WTC11 (cell line): ENCODE measurements around the gene TPT1. TPM values are rescaled to one million over a fixed set of nuclear protein-coding genes. Genes with fewer than 3 reads are reported as not detected.
"Not testable (repeated sequence)": the region's sequence is repeated elsewhere in the genome, so short reads cannot be mapped to it uniquely, and the experiment has no call there.

Source experiments
- ATAC-seq: fragments of 200-7000 bp; cut with Tn5 transposase; 2 replicates; pipeline ENCODE4 v1.10.0; 2021; ENCODE audit warnings: mild to moderate bottlenecking, moderate library complexity
- CTCF ChIA-PET: fragments of 300-600 bp; sonication (Branson Sonifier 250); formaldehyde crosslinking; loops from one replicate; lab custom pipeline; 2021; ENCODE audit warnings: antibody characterized with exemption; lab: Charles Lee
- POLR2A ChIA-PET: fragments of 350-600 bp; sonication (Branson Sonifier 250); formaldehyde crosslinking; loops from one replicate; lab custom pipeline; 2021; ENCODE audit warnings: antibody characterized with exemption; lab: Charles Lee
- DNase-seq: peaks from one replicate; pipeline ENCODE4 v3.0.0; 2021; ENCODE audit warnings: low spot score
- H3K27ac Mint-ChIP-seq: 2 replicates; pipeline ENCODE4 v1.8.0; 2021; ENCODE audit warnings: mixed read lengths
- H3K27me3 Mint-ChIP-seq: 2 replicates; pipeline ENCODE4 v1.8.0; 2021; ENCODE audit warnings: low read depth, mild to moderate bottlenecking, moderate library complexity, mixed read lengths
- H3K36me3 Mint-ChIP-seq: 2 replicates; pipeline ENCODE4 v1.8.0; 2021; ENCODE audit warnings: mixed read lengths
- H3K4me1 Mint-ChIP-seq: 2 replicates; pipeline ENCODE4 v1.8.0; 2022; ENCODE audit warnings: mixed read lengths
- H3K4me3 Mint-ChIP-seq: 2 replicates; pipeline ENCODE4 v1.8.0; 2021; ENCODE audit warnings: mild to moderate bottlenecking, moderate library complexity, mixed read lengths
- H3K9me3 Mint-ChIP-seq: 2 replicates; pipeline ENCODE4 v1.8.0; 2021; ENCODE audit warnings: mixed read lengths
- CREB1 ChIP-seq: sonication (generic); formaldehyde crosslinking; IDR thresholded peaks from 2 replicates; pipeline ENCODE4 v1.8.0; 2023; ENCODE audit warnings: mild to moderate bottlenecking, missing genetic modification reagents
- CREM ChIP-seq: sonication (generic); formaldehyde crosslinking; IDR thresholded peaks from 2 replicates; pipeline ENCODE4 v1.8.1; 2022; ENCODE audit warnings: mild to moderate bottlenecking, missing genetic modification reagents, moderate library complexity
- CTCF ChIP-seq: fragments of 200-600 bp; IDR thresholded peaks from 2 replicates; pipeline ENCODE4 v1.8.0; 2022; ENCODE audit warnings: antibody characterized with exemption
- EMX1 ChIP-seq: fragments of 250-450 bp; sonication (Bioruptor Pico); IDR thresholded peaks from 2 replicates; pipeline ENCODE4 v1.8.0; 2021; ENCODE audit warnings: mild to moderate bottlenecking
- ETV6 ChIP-seq: sonication (generic); formaldehyde crosslinking; IDR thresholded peaks from 2 replicates; pipeline ENCODE4 v1.8.1; 2022; ENCODE audit warnings: mild to moderate bottlenecking, missing genetic modification reagents
- FOXP4 ChIP-seq: sonication (generic); formaldehyde crosslinking; IDR thresholded peaks from 2 replicates; pipeline ENCODE4 v1.8.0; 2022; ENCODE audit warnings: mild to moderate bottlenecking, missing genetic modification reagents
- MYBL2 ChIP-seq: sonication (generic); formaldehyde crosslinking; IDR thresholded peaks from 2 replicates; pipeline ENCODE4 v1.8.1; 2023; ENCODE audit warnings: mild to moderate bottlenecking, moderate library complexity, missing genetic modification reagents
- NFE2L1 ChIP-seq: sonication (generic); formaldehyde crosslinking; IDR thresholded peaks from 2 replicates; pipeline ENCODE4 v1.8.1; 2023; ENCODE audit warnings: missing genetic modification reagents
- NR1H2 ChIP-seq: sonication (generic); formaldehyde crosslinking; IDR thresholded peaks from 2 replicates; pipeline ENCODE4 v1.9.0; 2021; ENCODE audit warnings: mild to moderate bottlenecking, moderate library complexity, missing genetic modification reagents
- NR3C1 ChIP-seq: sonication (generic); formaldehyde crosslinking; conservative IDR thresholded peaks from 2 replicates; pipeline ENCODE4 v1.8.1; 2023; ENCODE audit warnings: low read depth, mild to moderate bottlenecking, missing genetic modification reagents
- RORB ChIP-seq: fragments of 250-450 bp; sonication (Bioruptor Pico); IDR thresholded peaks from 2 replicates; pipeline ENCODE4 v1.9.0; 2021; ENCODE audit warnings: mild to moderate bottlenecking
- TEAD1 ChIP-seq: sonication (generic); formaldehyde crosslinking; IDR thresholded peaks from 2 replicates; pipeline ENCODE4 v1.8.0; 2022; ENCODE audit warnings: mild to moderate bottlenecking, missing genetic modification reagents
- USF2 ChIP-seq: sonication (generic); formaldehyde crosslinking; IDR thresholded peaks from 2 replicates; pipeline ENCODE4 v1.8.1; 2023; ENCODE audit warnings: mild to moderate bottlenecking, missing genetic modification reagents, moderate library complexity
- ZNF121 ChIP-seq: sonication (generic); formaldehyde crosslinking; IDR thresholded peaks from 2 replicates; pipeline ENCODE4 v1.8.0; 2023; ENCODE audit warnings: missing genetic modification reagents
- ZNF317 ChIP-seq: sonication (generic); formaldehyde crosslinking; IDR thresholded peaks from 2 replicates; pipeline ENCODE4 v1.8.1; 2023; ENCODE audit warnings: low read depth, mild to moderate bottlenecking, moderate library complexity, missing genetic modification reagents, borderline replicate concordance
- ZNF423 ChIP-seq: fragments of 250-450 bp; sonication (Bioruptor Pico); IDR thresholded peaks from 2 replicates; pipeline ENCODE4 v2.1.2; 2022; ENCODE audit warnings: mild to moderate bottlenecking, moderate library complexity
- ZSCAN18 ChIP-seq: fragments of 250-450 bp; sonication (Bioruptor Pico); IDR thresholded peaks from 2 replicates; pipeline ENCODE4 v2.1.2; 2022; ENCODE audit warnings: mild to moderate bottlenecking, moderate library complexity
- total RNA-seq: library from RNA; stranded (reverse); gene quantifications from 3 replicates; pipeline ENCODE4 v1.2.3, GENCODE V29; 2021
- TF ChIP-seq, protein P1 (sequence below): sonication (generic); formaldehyde crosslinking; IDR thresholded peaks from 2 replicates; pipeline ENCODE4 v1.8.1; 2023; ENCODE audit warnings: mild to moderate bottlenecking, moderate library complexity, missing genetic modification reagents
- TF ChIP-seq, protein P2 (sequence below): sonication (generic); formaldehyde crosslinking; IDR thresholded peaks from 2 replicates; pipeline ENCODE4 v1.8.1; 2022; ENCODE audit warnings: low read depth, missing genetic modification reagents, borderline replicate concordance

The TPT1 gene
- total RNA-seq, 1 experiment from 2014 or later = 1,861 TPM

DNA sequence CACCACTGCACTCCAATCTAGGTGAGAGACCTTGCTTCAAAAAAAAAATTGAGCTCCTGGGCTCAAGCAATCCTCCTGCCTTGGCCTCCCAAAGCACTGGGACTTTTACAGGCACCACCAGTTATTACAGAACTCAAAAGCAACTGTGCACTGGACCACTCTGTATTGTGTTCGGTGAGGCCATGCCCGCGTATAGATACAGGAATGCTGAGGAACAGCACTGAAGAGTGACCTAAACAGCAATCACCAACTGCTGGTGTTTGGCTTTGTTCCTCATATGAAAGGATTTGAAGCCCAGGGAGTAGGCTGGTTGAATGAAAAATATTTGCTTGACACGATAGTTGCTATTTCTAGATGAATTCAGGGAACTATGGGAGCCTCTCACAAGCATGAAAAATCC, 47.7 kb upstream of the TPT1 start (continued):
- TF ChIP-seq FOXP4 = no peak
- no peak for TF ChIP-seq ZSCAN18 (CRISPR knock-in tag)
- no peak for TF ChIP-seq ZNF121
- TF ChIP-seq CREB1 = no peak
- no peak for TF ChIP-seq CTCF
- TF ChIP-seq, all 79 proteins: peak for 0

GRCh38 chr13:45386892-45387575, 46.1 kb upstream of the TPT1 start:
- peaks cover 13% of the 10 kb centered on the region for H3K36me3 Mint-ChIP-seq
- H3K4me3 Mint-ChIP-seq, ATAC-seq, POLR2A ChIA-PET, H3K9me3 Mint-ChIP-seq, DNase-seq, H3K27me3 Mint-ChIP-seq, H3K27ac Mint-ChIP-seq, H3K4me1 Mint-ChIP-seq: not testable (repeated sequence)
- CTCF ChIA-PET = interaction anchor here (0.5 to 3.0 kb wide), 2 partner anchors 16 to 31 kb away, joined by 5 to 13 read pairs; partner anchors contain the start of gene SLC25A30

GRCh38 chr13:45385907-45386553, 45.0 kb upstream of the TPT1 start:
- peaks cover 13% of the 10 kb centered on the region for H3K36me3 Mint-ChIP-seq
- ChIA-PET POLR2A (no interaction called here), CTCF (no interaction called here)
- H3K27ac Mint-ChIP-seq = no peak overlapping the region
- ATAC-seq (no peak), DNase-seq (no peak)
- peaks cover 7% of the 10 kb centered on the region for H3K9me3 Mint-ChIP-seq
- H3K4me1 Mint-ChIP-seq = no peaks in the 10 kb centered on the region
- H3K4me3 Mint-ChIP-seq = no peak overlapping the region
- H3K27me3 Mint-ChIP-seq = no peaks in the 10 kb centered on the region
- TF ChIP-seq RORB (CRISPR knock-in tag) = no peak
- no peak for TF ChIP-seq ZNF317
- no peak for TF ChIP-seq TEAD1 (CRISPR knock-in tag)
- TF ChIP-seq ETV6 (CRISPR knock-in tag) = no peak
- no peak for TF ChIP-seq ZNF423 (CRISPR knock-in tag)
- TF ChIP-seq FOXP4 = no peak
- no peak for TF ChIP-seq NR1H2 (CRISPR knock-in tag)
- TF ChIP-seq, protein P1, sequence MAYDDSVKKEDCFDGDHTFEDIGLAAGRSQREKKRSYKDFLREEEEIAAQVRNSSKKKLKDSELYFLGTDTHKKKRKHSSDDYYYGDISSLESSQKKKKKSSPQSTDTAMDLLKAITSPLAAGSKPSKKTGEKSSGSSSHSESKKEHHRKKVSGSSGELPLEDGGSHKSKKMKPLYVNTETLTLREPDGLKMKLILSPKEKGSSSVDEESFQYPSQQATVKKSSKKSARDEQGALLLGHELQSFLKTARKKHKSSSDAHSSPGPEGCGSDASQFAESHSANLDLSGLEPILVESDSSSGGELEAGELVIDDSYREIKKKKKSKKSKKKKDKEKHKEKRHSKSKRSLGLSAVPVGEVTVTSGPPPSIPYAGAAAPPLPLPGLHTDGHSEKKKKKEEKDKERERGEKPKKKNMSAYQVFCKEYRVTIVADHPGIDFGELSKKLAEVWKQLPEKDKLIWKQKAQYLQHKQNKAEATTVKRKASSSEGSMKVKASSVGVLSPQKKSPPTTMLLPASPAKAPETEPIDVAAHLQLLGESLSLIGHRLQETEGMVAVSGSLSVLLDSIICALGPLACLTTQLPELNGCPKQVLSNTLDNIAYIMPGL = no peak
- no peak for TF ChIP-seq NR3C1
- TF ChIP-seq, protein P2, sequence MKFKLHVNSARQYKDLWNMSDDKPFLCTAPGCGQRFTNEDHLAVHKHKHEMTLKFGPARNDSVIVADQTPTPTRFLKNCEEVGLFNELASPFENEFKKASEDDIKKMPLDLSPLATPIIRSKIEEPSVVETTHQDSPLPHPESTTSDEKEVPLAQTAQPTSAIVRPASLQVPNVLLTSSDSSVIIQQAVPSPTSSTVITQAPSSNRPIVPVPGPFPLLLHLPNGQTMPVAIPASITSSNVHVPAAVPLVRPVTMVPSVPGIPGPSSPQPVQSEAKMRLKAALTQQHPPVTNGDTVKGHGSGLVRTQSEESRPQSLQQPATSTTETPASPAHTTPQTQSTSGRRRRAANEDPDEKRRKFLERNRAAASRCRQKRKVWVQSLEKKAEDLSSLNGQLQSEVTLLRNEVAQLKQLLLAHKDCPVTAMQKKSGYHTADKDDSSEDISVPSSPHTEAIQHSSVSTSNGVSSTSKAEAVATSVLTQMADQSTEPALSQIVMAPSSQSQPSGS (CRISPR knock-in tag) = no peak
- no peak for TF ChIP-seq CREM
- no peak for TF ChIP-seq EMX1 (CRISPR knock-in tag)
- no peak for TF ChIP-seq USF2 (CRISPR knock-in tag)
- no peak for TF ChIP-seq NFE2L1 (CRISPR knock-in tag)
- TF ChIP-seq ZNF121 = no peak
- TF ChIP-seq MYBL2 (CRISPR knock-in tag) = no peak
